ENCODE measurements around the gene TMLHE.
"Not testable (repeated sequence)": the region's sequence is repeated elsewhere in the genome, so short reads cannot be mapped to it uniquely, and the experiment has no call there.

- TF ChIP-seq CTCF, POLR2A (IDR thresholded peaks at IDR 0.05): not testable (repeated sequence)
These were observed 146.3 kb downstream of the TMLHE start for GRCh38 chrX:155466269-155466938.

Data from thyroid gland (tissue), 4 donors.